HepG2 (cell line): Measurements from ENCODE around the gene NOTCH3. TPM values are rescaled to one million over a fixed set of nuclear protein-coding genes. Genes with fewer than 3 reads are reported as not detected.

Experiments
- ATAC-seq: fragments of 200-7000 bp; cut with Tn5 transposase; 3 replicates; pipeline ENCODE4 v1.9.1; 2020; ENCODE audit warnings: mild to moderate bottlenecking, moderate library complexity
- BruUV-seq: library from RNA; stranded (reverse); fragments of 400-500 nt; replicated peaks from 2 replicates; lab custom pipeline; 2021; lab: Mats Ljungman, UMichigan
- CTCF ChIA-PET: fragments of 300-600 bp; formaldehyde crosslinking; extraction: SDS; loops from one replicate; lab custom pipeline; 2021; ENCODE audit warnings: low total read pairs, inconsistent platforms, low intra/inter-chr PET ratio; lab: Yijun Ruan, JAX
- POLR2A ChIA-PET: fragments of 350-600 bp; sonication (Branson Sonifier 250); formaldehyde crosslinking; loops from one replicate; lab custom pipeline; 2020; ENCODE audit warnings: antibody characterized with exemption, inconsistent platforms; lab: Yijun Ruan, JAX
- DNase-seq: peaks from one replicate; pipeline ENCODE4 v3.0.0-alpha.2; 2015; ENCODE audit warnings: low spot score
- FAIRE-seq: peaks from 3 replicates; lab custom pipeline; 2011; peaks lifted over from hg19 to GRCh38; lab: Jason Lieb, UNC
- H2AFZ ChIP-seq: one replicate; pipeline ENCODE4 v1.6.1; 2011; ENCODE audit warnings: low read length, inconsistent platforms
- H3K27ac ChIP-seq: fragments of 300-600 bp; 3 replicates; pipeline ENCODE4 v1.8.0; 2011; ENCODE audit warnings: mixed run types, mild to moderate bottlenecking, mixed read lengths, low read length, inconsistent platforms; ENCODE audit not compliant: insufficient read depth; ENCODE audit errors: extremely low read length
- H3K27me3 ChIP-seq, 2 experiments: fragments of 200-600 bp in 1 of 2; 2 replicates in 1 of 2; 3 replicates in 1 of 2; pipeline versions ENCODE4 v1.6.0 to v1.8.0; 2011; ENCODE audit warnings: low read length in 2 of 2, mild to moderate bottlenecking in 2 of 2, moderate library complexity in 2 of 2, inconsistent platforms in 1 of 2; ENCODE audit not compliant: insufficient read depth in 2 of 2, control insufficient read depth in 1 of 2
- H3K36me3 ChIP-seq, 2 experiments: fragments of 200-600 bp in 1 of 2; replicated peaks in 1 of 2; 2 replicates in 1 of 2; 3 replicates in 1 of 2; pipeline versions ENCODE4 v1.5.1 to v1.8.0; 2011; ENCODE audit warnings: low read length in 2 of 2, inconsistent platforms in 1 of 2; ENCODE audit not compliant: insufficient read depth in 2 of 2, control insufficient read depth in 1 of 2
- H3K4me1 ChIP-seq: 2 replicates; pipeline ENCODE4 v1.5.1; 2012; ENCODE audit warnings: low read length, inconsistent platforms; ENCODE audit not compliant: insufficient read depth
- H3K4me2 ChIP-seq: 2 replicates; pipeline ENCODE4 v1.6.0; 2011; ENCODE audit warnings: low read depth, low read length, inconsistent platforms
- H3K4me3 ChIP-seq, 3 experiments: fragments of 200-600 bp in 1 of 3; sonication (generic), shearing (Covaris generic) in 1 of 3; replicated peaks in 1 of 3; 2 replicates each; pipeline ENCODE4 v1.5.1; 2011 to 2016; ENCODE audit warnings: low read length in 3 of 3, inconsistent platforms in 2 of 3, low read depth in 2 of 3, mild to moderate bottlenecking in 2 of 3, control low read depth in 1 of 3, mixed read lengths in 1 of 3; ENCODE audit not compliant: insufficient read depth in 1 of 3
- H3K79me2 ChIP-seq: one replicate; pipeline ENCODE4 v1.6.1; 2011; ENCODE audit warnings: low read length, inconsistent platforms; ENCODE audit not compliant: insufficient read depth
- H3K9ac ChIP-seq: 2 replicates; pipeline ENCODE4 v1.6.0; 2011; ENCODE audit warnings: mild to moderate bottlenecking, low read depth, low read length, inconsistent platforms; ENCODE audit not compliant: insufficient read depth
- H3K9me3 ChIP-seq: 2 replicates; pipeline ENCODE4 v1.5.1; 2012; ENCODE audit warnings: mild to moderate bottlenecking, low read length
- H4K20me1 ChIP-seq: 2 replicates; pipeline ENCODE4 v1.6.0; 2011; ENCODE audit warnings: inconsistent platforms, mild to moderate bottlenecking, low read length, moderate library complexity; ENCODE audit not compliant: insufficient read depth
- AKNA ChIP-seq: sonication (generic); formaldehyde crosslinking; IDR thresholded peaks from 2 replicates; pipeline ENCODE4 v1.4.0; 2020; ENCODE audit warnings: missing genetic modification reagents, borderline replicate concordance
- BORCS8-MEF2B ChIP-seq: sonication (generic); formaldehyde crosslinking; IDR thresholded peaks from 2 replicates; pipeline ENCODE4 v1.8.0; 2022; ENCODE audit warnings: mild to moderate bottlenecking, missing genetic modification reagents
- CTCF ChIP-seq: sonication (generic); formaldehyde crosslinking; IDR thresholded peaks from 2 replicates; pipeline ENCODE4 v1.5.0; 2020; ENCODE audit warnings: mild to moderate bottlenecking, missing genetic modification reagents, moderate library complexity
- GATAD1 ChIP-seq: IDR thresholded peaks from 2 replicates; pipeline ENCODE4 v1.6.1; 2016; ENCODE audit warnings: missing genetic modification reagents, missing compliant biosample characterization
- HNRNPK ChIP-seq: fragments of 200-400 bp; formaldehyde crosslinking; IDR thresholded peaks from 2 replicates; pipeline ENCODE4 v1.6.1; 2018; ENCODE audit warnings: low read length, low read depth, moderate library complexity, mild to moderate bottlenecking; ENCODE audit not compliant: poor library complexity, severe bottlenecking
- KMT2A ChIP-seq: sonication (generic); formaldehyde crosslinking; IDR thresholded peaks from 2 replicates; pipeline ENCODE4 v1.4.0; 2020; ENCODE audit warnings: missing genetic modification reagents
- RBFOX2 ChIP-seq: fragments of 200-400 bp; formaldehyde crosslinking; IDR thresholded peaks from 2 replicates; pipeline ENCODE4 v1.6.1; 2017; ENCODE audit warnings: low read depth, mild to moderate bottlenecking, low read length
- SOX6 ChIP-seq, 2 experiments: fragments of 450-650 bp in 1 of 2; sonication (generic) in 1 of 2; formaldehyde crosslinking in 1 of 2; IDR thresholded peaks; 2 replicates each; pipeline versions ENCODE4 v1.4.0 to v1.6.1; 2017 to 2020; ENCODE audit warnings: antibody characterized with exemption in 1 of 2, mild to moderate bottlenecking in 1 of 2, missing genetic modification reagents in 1 of 2
- TFAP4 ChIP-seq: sonication (generic); IDR thresholded peaks from 2 replicates; pipeline ENCODE4 v1.6.1; 2016; ENCODE audit warnings: low read depth, borderline replicate concordance
- ZBTB20 ChIP-seq: sonication (generic); formaldehyde crosslinking; IDR thresholded peaks from 2 replicates; pipeline ENCODE4 v1.8.1; 2023; ENCODE audit warnings: missing genetic modification reagents, low read depth, mild to moderate bottlenecking, borderline replicate concordance
- ZNF12 ChIP-seq: sonication (generic); formaldehyde crosslinking; IDR thresholded peaks from 2 replicates; pipeline ENCODE4 v1.5.0; 2020; ENCODE audit warnings: missing genetic modification reagents
- ZNF850 ChIP-seq: sonication (generic); formaldehyde crosslinking; conservative IDR thresholded peaks from 2 replicates; pipeline ENCODE4 v1.9.0; 2021; ENCODE audit warnings: mild to moderate bottlenecking, missing genetic modification reagents
- WGBS: methylation state at CpG from one replicate; pipeline ENCODE4 v1.1.6; 2017; ENCODE audit warnings: low lambda C conversion rate; 5-methylcytosine and 5-hydroxymethylcytosine counted together
- in situ Hi-C: cut with HindIII; loops from 2 replicates; pipeline ENCODE4 v1.10.0; 2017; ENCODE audit warnings: low pct_unique_long_range_greater_than_20kb; ENCODE audit not compliant: extremely low pct_ligation_motif_present
- intact Hi-C: fragments of 100-400 bp; cut with micrococcal nuclease; formaldehyde crosslinking; loops from one replicate; pipeline ENCODE4 v1.10.0; 2022; ENCODE audit not compliant: unreplicated experiment
- polyA plus RNA-seq, 8 experiments: library from polyadenylated mRNA; depleted of rRNA in 3 of 8; stranded (reverse) in 7 of 8; unstranded in 1 of 8; fragments of >200 nt; fragmentation: Illumina TruSeq in 4 of 8; extraction: Trizol in 4 of 8; gene quantifications; 2 replicates each; pipeline versions ENCODE4 v1.2.1 to v1.2.3, GENCODE V29; 2011 to 2016; ENCODE audit warnings: low read depth in 4 of 8, missing spikeins in 1 of 8, mixed read lengths in 1 of 8; ENCODE audit not compliant: insufficient read depth in 1 of 8
- total RNA-seq, 5 experiments: library from RNA; depleted of rRNA; stranded (reverse); fragments of >200 nt; fragmentation: Illumina TruSeq; extraction: Trizol; gene quantifications; 2 replicates each; pipeline ENCODE4 v1.2.3, GENCODE V29; 2016; ENCODE audit warnings: low read depth in 1 of 5

NOTCH3 gene
- total and polyA plus RNA-seq, 2 of the 13 experiments (the other 11 are each of a cell fraction or from before 2014, with no cell fraction given), result 0.09 to 0.28 TPM

GRCh38 chr19:15120135-15121026 lies 80.4 kb downstream of the NOTCH3 start (continued):
- TF ChIP-seq CTCF (CRISPR knock-in tag), result peak; percentile 12; the same call in 1 of the 2 replicates
- TF ChIP-seq HNRNPK, result no peak
- TF ChIP-seq ZNF12 (CRISPR knock-in tag), result peak; percentile 33; the same call in 1 of the 2 replicates
- TF ChIP-seq SOX6 (IDR thresholded peaks at IDR 0.05), result no peak
- TF ChIP-seq SOX6 (CRISPR knock-in tag; IDR thresholded peaks at IDR 0.05), result peak; percentile 23; the same call in 1 of the 2 replicates

GRCh38 chr19:15118789-15119494 lies 81.9 kb downstream of the NOTCH3 start:
- ATAC-seq (no peak), FAIRE-seq (no peak), DNase-seq (no peak)
- no peak overlapping the region for H3K4me2 ChIP-seq
- ChIA-PET POLR2A (no interaction called here), CTCF (no interaction called here)
- H2AFZ ChIP-seq, result no peak overlapping the region
- H3K4me1 ChIP-seq, result peaks cover 25% of the 10 kb centered on the region
- peaks cover 48 to 61% of the 10 kb centered on the region in 2 experiments for H3K36me3 ChIP-seq
- intact Hi-C loops (no loop called here), in situ Hi-C loops (no loop called here)
- no TSS peak for BruUV-seq
- no peaks in the 10 kb centered on the region for H4K20me1 ChIP-seq
- no peaks in the 10 kb centered on the region for H3K9me3 ChIP-seq
- H3K27ac ChIP-seq, result no peak overlapping the region
- H3K9ac ChIP-seq, result no peak overlapping the region
- no peak overlapping the region for H3K4me3 ChIP-seq
- H3K27me3 ChIP-seq, result no peaks in the 10 kb centered on the region
- H3K79me2 ChIP-seq, result peaks cover 9% of the 10 kb centered on the region
- WGBS, result 100% methylated on average over 7 of the region's 20 CpGs
- TF ChIP-seq GATAD1 (CRISPR knock-in tag), result no peak
- TF ChIP-seq ZNF850 (CRISPR knock-in tag), result no peak
- TF ChIP-seq ZBTB20 (CRISPR knock-in tag), result no peak
- no peak for TF ChIP-seq AKNA
- 0 out of 2 replicates have a peak, but pooled peaks have one; percentile 39 for TF ChIP-seq RBFOX2
- TF ChIP-seq TFAP4, result no peak
- TF ChIP-seq KMT2A (CRISPR knock-in tag), result no peak
- no peak for TF ChIP-seq BORCS8-MEF2B
